Umbilical cord (tissue), 2 donors: ENCODE results near the gene GPRASP1. TPM values are rescaled to one million over a fixed set of nuclear protein-coding genes. Genes with fewer than 3 reads are reported as not detected.
A peak's percentile ranks its signal among the peaks of the same experiment; 100 is the strongest.
"Not testable (repeated sequence)": the region's sequence is repeated elsewhere in the genome, so short reads cannot be mapped to it uniquely, and the experiment has no call there.

Source experiments
- DNase-seq: peaks from one replicate; pipeline ENCODE4 v3.0.0-alpha.2; 2015; ENCODE audit warnings: low spot score
- total RNA-seq: library from RNA; depleted of rRNA; stranded (reverse); fragments of >200 nt; gene quantifications from one replicate; pipeline ENCODE4 v1.2.3, GENCODE V29; 2014; ENCODE audit warnings: low replicate concordance; ENCODE audit not compliant: insufficient read depth

The GPRASP1 gene
- 13.2 TPM for total RNA-seq

GRCh38 chrX:102651242-102652011 lies at the start of gene GPRASP1:
Gene GPRASP1 (plus strand): TSS chrX:102651483. CDS start chrX:102653914, 2,431 bp downstream.
- peak; percentile 59 for DNase-seq

GRCh38 chrX:102604327-102604726 lies 47.0 kb upstream of the GPRASP1 start:
- DNase-seq, result no peak

GRCh38 chrX:102606115-102606514 lies 45.2 kb upstream of the GPRASP1 start:
- no peak for DNase-seq

GRCh38 chrX:102610905-102611304 lies 40.4 kb upstream of the GPRASP1 start:
- no peak for DNase-seq

- no peak for DNase-seq
These were observed 27.2 kb upstream of the GPRASP1 start for GRCh38 chrX:102624105-102624504.

- DNase-seq, result no peak
These were observed 23.6 kb upstream of the GPRASP1 start for GRCh38 chrX:102627640-102628039.

GRCh38 chrX:102637561-102637960 lies 13.7 kb upstream of the GPRASP1 start:
- DNase-seq, result no peak

GRCh38 chrX:102650903-102651241 lies 411 bp upstream of the GPRASP1 start:
- no peak for DNase-seq

- peak; percentile 55 for DNase-seq
These were observed 877 bp downstream of the GPRASP1 start for GRCh38 chrX:102652031-102652688.

- no peak for DNase-seq
These were observed 3.4 kb downstream of the GPRASP1 start for GRCh38 chrX:102654696-102655095.

GRCh38 chrX:102658556-102658955 lies 7.3 kb downstream of the GPRASP1 start:
- peak; percentile 29 for DNase-seq

- DNase-seq, result peak; percentile 85
These were observed 8.8 kb downstream of the GPRASP1 start for GRCh38 chrX:102659790-102660757.

GRCh38 chrX:102663820-102664219 lies 12.5 kb downstream of the GPRASP1 start:
- DNase-seq, result not testable (repeated sequence)

- not testable (repeated sequence) for DNase-seq
These were observed 15.8 kb downstream of the GPRASP1 start for GRCh38 chrX:102667034-102667433.

GRCh38 chrX:102669526-102669925 lies 18.2 kb downstream of the GPRASP1 start:
- no peak for DNase-seq

GRCh38 chrX:102672856-102673255 lies 21.6 kb downstream of the GPRASP1 start:
- no peak for DNase-seq

GRCh38 chrX:102677479-102677878 lies 26.2 kb downstream of the GPRASP1 start:
- not testable (repeated sequence) for DNase-seq

- DNase-seq, result no peak
These were observed 33.7 kb downstream of the GPRASP1 start for GRCh38 chrX:102684772-102685520.

GRCh38 chrX:102694749-102695148 lies 43.5 kb downstream of the GPRASP1 start:
- DNase-seq, result no peak

GRCh38 chrX:102696306-102696705 lies 45.0 kb downstream of the GPRASP1 start:
- no peak for DNase-seq

- peak; percentile 2 for DNase-seq
These were observed 46.2 kb downstream of the GPRASP1 start for GRCh38 chrX:102697494-102697893.
